NCI-H524 treated with DMSO at 0.1 percent for 48 hours (cell line): ENCODE results near the gene ZNF483.
A peak's percentile ranks its signal among the peaks of the same experiment; 100 is the strongest.
"Not testable (repeated sequence)": the region's sequence is repeated elsewhere in the genome, so short reads cannot be mapped to it uniquely, and the experiment has no call there.

Experiments
- DNase-seq: peaks from one replicate; lab custom pipeline; 2025; lab: John Stamatoyannopoulos, UW

The ZNF483 gene

DNA sequence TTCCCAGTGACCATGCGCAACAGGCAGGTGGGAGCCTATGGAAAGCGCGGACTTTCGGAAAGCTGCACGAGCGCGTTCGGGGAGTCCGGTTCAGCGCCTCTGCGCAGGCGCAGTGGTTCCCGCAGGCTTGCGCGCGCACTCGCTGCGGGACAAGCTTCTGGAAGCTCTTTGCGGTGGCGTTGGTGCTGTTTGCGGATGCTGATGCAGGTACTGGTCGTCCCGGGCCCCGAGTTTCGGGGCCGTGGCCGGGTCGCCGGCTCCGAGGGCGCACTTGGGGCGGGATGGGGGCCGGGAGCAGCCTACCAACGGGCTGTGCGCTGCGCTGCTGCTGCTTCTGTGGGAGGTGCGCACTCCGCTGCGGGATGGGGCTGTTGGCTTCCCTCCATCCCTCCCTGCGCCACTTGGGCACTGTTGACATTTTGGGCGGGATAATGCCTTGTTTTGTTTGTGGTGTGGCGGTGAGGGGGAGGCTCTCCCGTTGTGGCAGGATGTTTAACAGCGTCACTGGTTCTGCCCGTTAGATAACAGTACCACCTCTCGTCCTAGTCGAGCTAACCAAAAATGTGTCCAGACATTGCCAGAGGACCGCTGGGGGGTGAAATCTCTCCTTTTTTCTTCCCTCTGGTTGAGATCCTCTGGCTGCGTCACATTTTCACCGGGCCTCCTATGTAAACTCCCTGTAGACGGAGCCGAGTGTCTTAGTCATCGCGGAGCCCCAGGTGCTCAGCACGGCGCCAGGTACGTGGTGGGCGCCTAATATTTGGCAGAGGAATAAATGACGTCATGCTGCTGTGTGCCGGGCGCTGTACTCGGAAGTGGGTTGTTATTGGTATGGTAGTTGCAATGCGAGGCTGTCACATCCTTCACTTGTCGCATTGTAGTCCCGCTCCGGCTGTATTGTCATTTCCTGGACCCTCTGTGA lies at the start of gene ZNF483:
Gene ZNF483 (plus strand): TSS at position 124 of the 922 bp plus-strand sequence. CDS start 2,217 bp downstream, outside the sequence.
- DNase-seq: peak; percentile 33

DNA sequence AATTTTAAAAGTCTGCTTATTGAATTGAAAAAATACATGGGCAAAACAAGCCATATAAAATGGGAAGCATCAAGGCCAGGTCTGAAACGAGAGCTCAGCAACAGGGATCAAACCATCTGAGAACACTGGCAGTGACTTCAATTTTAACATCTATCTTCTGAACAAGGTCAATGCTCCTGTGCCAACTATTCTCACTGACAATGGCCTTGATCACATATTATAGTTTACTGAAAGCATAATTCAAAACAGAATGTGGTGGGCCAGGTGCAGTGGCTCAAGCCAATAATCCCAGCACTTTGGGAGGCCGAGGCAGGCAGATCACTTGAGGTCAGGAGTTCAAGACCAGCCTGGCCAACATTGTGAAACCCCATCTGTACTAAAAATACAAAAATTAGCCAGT lies 49.8 kb upstream of the ZNF483 start:
- DNase-seq: no peak

DNA sequence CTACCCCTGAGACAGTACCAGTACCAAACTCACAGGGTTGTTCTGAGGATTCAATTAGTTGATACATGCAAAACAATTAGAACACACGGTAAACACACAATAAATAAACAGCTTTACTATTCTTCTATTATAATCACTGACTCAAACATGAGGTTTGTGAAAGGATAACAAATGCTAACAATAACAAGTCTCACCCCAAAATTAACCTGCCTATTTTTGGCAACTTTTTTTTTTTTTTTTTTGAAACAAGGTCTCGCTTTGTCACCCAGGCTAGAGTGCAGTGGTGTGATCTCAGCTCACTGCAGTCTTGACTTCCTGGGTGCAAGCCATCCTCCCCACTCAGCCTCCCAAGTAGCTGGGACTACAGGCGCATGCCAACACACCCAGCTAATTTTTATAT lies 47.3 kb upstream of the ZNF483 start:
- no peak for DNase-seq

DNA sequence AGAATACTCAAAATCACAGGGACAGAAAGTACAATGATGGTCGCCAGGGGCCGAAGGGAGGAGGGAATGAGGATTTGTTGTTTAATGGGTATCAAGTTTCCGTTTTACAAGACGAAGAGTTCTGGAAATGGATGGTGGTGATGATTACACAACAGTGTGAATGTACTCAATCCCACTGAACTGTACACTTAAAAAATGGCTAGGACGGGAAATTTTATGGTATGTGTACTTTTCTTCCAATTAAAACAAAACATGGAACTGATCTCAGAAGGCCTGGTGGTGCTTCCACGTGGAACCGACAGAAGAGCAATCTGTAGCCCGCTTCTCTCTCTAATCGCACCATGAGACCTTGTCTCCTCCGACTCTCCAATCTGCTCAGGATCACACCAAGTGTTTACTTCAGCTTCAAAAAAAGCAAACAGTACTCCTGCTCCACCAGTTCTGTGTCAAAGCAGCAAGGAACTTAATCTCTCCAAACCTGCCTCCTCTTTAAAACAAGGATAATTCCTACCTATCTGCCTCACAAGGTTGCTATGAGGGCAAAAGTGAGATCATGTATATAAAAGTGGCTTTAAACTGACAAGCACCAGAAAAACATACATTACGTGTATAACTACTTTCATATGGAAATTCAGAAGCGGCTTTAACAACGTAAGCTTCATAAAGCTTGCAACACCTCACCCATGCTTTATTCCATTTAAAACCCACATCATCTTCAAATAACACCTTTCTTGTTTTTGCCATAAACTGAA lies 42.9 kb upstream of the ZNF483 start:
- peak; percentile 53 for DNase-seq

DNA sequence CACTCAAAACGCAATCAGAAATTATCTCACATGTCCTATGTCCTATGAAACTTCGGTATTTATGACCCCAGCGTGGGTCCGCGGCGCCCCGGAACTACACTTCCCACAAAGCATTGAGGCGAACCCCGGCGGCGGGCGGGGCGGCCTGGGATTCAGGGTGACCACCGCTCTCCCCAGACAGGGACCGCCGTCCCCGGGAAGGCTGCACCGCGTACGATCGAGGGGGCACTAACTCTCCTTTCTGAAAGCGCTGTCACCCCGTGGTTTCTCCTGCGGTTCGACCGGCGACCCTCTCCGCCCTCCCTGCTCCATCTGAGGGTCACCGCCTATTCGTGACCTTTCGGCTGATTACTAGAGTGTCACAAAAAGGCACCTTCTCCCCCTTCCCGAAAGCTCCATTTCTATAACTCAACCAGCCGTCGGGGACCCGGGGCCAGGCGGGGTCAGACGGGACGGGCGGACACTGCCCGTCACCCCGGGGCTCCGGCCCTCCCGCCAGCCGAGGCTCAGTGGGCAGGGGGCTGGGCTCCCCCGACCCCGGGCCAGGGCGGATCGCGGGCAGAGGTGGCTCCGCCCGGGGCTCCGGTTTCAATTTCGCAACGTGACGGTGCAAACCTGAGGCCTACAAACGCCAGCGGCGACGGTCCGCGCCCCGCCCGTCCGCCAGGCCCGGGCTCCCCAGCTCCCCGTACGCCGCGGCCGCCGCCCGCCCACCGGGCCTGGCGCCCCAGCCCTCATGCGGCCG lies 42.1 kb upstream of the ZNF483 start:
- peak; percentile 21 for DNase-seq

GRCh38 chr9:111483439-111483857 lies 41.5 kb upstream of the ZNF483 start:
- no peak for DNase-seq

GRCh38 chr9:111483858-111484571 lies 41.0 kb upstream of the ZNF483 start, which contains the start of gene ECPAS:
ECPAS (minus strand) TSS chr9:111484383; CDS start chr9:111472918, 11,465 bp downstream.
- DNase-seq: peak; percentile 26

- DNase-seq: no peak
Observed at GRCh38 chr9:111484572-111484894, 40.4 kb upstream of the ZNF483 start.

- not testable (repeated sequence) for DNase-seq
Observed at GRCh38 chr9:111497196-111497595, 27.8 kb upstream of the ZNF483 start.

DNA sequence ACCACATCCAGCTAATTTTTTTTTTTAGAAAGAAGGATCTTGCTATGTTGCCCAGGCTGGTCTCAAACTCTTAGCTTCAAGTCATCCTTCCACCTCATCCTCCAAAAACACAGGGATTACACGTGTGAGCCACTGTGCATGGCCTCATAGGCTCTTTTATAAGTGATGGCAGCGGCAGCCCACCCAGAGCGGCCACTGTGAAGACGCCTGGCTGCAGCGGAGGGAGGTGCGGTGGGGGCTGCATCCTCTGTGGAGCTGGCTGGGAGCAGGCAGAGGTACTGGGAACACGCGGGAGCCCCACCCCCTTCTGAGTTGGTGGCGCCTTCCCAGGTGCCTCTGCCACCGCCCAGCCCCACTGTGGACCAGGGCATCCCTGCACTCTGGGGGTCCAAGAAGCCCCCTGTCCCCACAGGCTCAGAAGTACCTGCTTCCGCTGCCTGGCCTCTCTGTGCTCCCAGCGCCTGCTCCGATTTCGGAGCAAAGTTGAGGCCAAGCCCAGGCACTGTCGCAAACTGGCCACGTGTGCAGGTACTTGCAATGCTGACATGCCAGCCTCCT lies 23.9 kb upstream of the ZNF483 start:
- DNase-seq: no peak

- DNase-seq: no peak
Observed at GRCh38 chr9:111501648-111502047, 23.3 kb upstream of the ZNF483 start.

- DNase-seq: no peak
Observed at GRCh38 chr9:111502506-111502905, 22.5 kb upstream of the ZNF483 start.

GRCh38 chr9:111511581-111511980 lies 13.4 kb upstream of the ZNF483 start:
- not testable (repeated sequence) for DNase-seq

DNA sequence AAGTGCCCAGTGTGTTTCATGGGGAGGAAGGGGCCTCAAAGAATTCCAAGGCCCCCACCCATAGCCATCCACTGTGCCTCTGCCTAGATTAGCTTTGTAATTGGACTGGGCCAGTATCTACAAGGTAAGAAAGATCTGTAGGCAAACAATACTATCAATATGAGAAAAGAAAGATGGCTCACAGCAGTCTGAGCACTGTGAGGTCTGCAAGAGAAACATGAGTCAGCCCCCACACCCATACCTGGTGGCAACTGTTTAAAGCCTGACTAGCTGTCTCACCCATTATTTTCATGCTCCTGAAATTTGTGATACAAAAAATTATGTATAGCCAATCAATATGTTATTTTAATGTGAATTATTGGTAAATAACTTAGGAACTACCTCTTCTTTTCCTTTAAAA lies 10.0 kb upstream of the ZNF483 start:
- DNase-seq: no peak

GRCh38 chr9:111516061-111516465 lies 8.9 kb upstream of the ZNF483 start:
- DNase-seq: no peak

GRCh38 chr9:111524731-111525055 lies 286 bp upstream of the ZNF483 start:
- DNase-seq: no peak

GRCh38 chr9:111527347-111527746 lies 2.4 kb downstream of the ZNF483 start:
- DNase-seq: no peak

- no peak for DNase-seq
Observed at GRCh38 chr9:111529787-111530186, 4.8 kb downstream of the ZNF483 start.

DNA sequence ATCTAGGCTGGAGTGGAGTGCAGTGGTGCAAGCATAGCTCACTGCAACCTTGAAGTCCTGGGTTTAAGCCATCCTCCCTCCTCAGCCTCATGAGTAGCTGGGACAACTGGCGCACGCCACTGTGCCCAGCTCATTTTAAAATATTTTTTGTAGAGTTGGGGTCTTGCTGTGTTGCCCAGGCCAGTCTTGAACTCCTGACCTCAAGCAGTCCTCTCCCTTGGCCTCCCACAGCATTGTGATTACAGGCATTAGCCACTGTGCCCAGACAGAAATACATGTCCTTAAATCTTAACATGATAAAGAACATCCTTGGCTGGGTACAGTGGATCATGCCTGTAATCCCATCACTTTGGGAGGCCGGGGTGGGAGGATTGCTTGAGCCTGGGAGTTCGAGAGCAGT lies 6.7 kb downstream of the ZNF483 start:
- DNase-seq: no peak

- no peak for DNase-seq
Observed at GRCh38 chr9:111533099-111533790, 8.3 kb downstream of the ZNF483 start.
